HepG2 (cell line): ENCODE results near the gene DENND2A. TPM values are rescaled to one million over a fixed set of nuclear protein-coding genes. Genes with fewer than 3 reads are reported as not detected.

Experiments
- BATF2 ChIP-seq: sonication (generic); formaldehyde crosslinking; IDR thresholded peaks from 2 replicates; pipeline ENCODE4 v1.8.0; 2022; ENCODE audit warnings: mild to moderate bottlenecking, missing genetic modification reagents, moderate library complexity
- HDAC1 ChIP-seq: sonication (generic); formaldehyde crosslinking; IDR thresholded peaks from 2 replicates; pipeline ENCODE4 v1.5.1; 2020; ENCODE audit warnings: mild to moderate bottlenecking, missing genetic modification reagents
- HNRNPK ChIP-seq: fragments of 200-400 bp; formaldehyde crosslinking; IDR thresholded peaks from 2 replicates; pipeline ENCODE4 v1.6.1; 2018; ENCODE audit warnings: low read length, low read depth, moderate library complexity, mild to moderate bottlenecking; ENCODE audit not compliant: poor library complexity, severe bottlenecking
- KDM1A ChIP-seq: IDR thresholded peaks from 2 replicates; pipeline ENCODE4 v1.6.1; 2016; ENCODE audit warnings: missing compliant biosample characterization
- MBD4 ChIP-seq: IDR thresholded peaks from 2 replicates; pipeline ENCODE4 v1.6.1; 2012; ENCODE audit warnings: low read length, inconsistent platforms, borderline replicate concordance
- MLLT10 ChIP-seq: sonication (generic); formaldehyde crosslinking; IDR thresholded peaks from 2 replicates; pipeline ENCODE4 v1.4.0; 2020; ENCODE audit warnings: missing genetic modification reagents
- MXD4 ChIP-seq: IDR thresholded peaks from 2 replicates; pipeline ENCODE4 v1.6.1; 2016; ENCODE audit warnings: mild to moderate bottlenecking, missing biosample characterization, missing genetic modification reagents
- NCOA1 ChIP-seq: sonication (generic); formaldehyde crosslinking; IDR thresholded peaks from 2 replicates; pipeline ENCODE4 v1.9.0; 2021; ENCODE audit warnings: missing genetic modification reagents
- PHF5A ChIP-seq: IDR thresholded peaks from one replicate; pipeline ENCODE4 v1.6.1; 2018; ENCODE audit warnings: low read depth, missing genetic modification reagents; ENCODE audit not compliant: unreplicated experiment
- REXO4 ChIP-seq: sonication (generic); formaldehyde crosslinking; IDR thresholded peaks from 2 replicates; pipeline ENCODE4 v1.8.0; 2022; ENCODE audit warnings: missing genetic modification reagents, mild to moderate bottlenecking, borderline replicate concordance
- SALL2 ChIP-seq: sonication (generic); formaldehyde crosslinking; IDR thresholded peaks from 2 replicates; pipeline ENCODE4 v1.8.1; 2023; ENCODE audit warnings: mild to moderate bottlenecking, missing genetic modification reagents, inconsistent platforms
- SETDB1 ChIP-seq: sonication (generic); formaldehyde crosslinking; IDR thresholded peaks from 2 replicates; pipeline ENCODE4 v1.5.1; 2020; ENCODE audit warnings: missing genetic modification reagents, mild to moderate bottlenecking, borderline replicate concordance
- SIN3A ChIP-seq: IDR thresholded peaks from 2 replicates; pipeline ENCODE4 v1.6.1; 2011; ENCODE audit warnings: low read depth, mild to moderate bottlenecking, control low read depth, low read length, borderline replicate concordance
- SIN3B ChIP-seq: fragments of 150-350 bp; IDR thresholded peaks from 2 replicates; pipeline ENCODE4 v1.6.1; 2014; ENCODE audit warnings: low read length
- SNRNP70 ChIP-seq: fragments of 200-400 bp; formaldehyde crosslinking; IDR thresholded peaks from 2 replicates; pipeline ENCODE4 v1.6.1; 2017; ENCODE audit warnings: mild to moderate bottlenecking, low read depth, low read length, moderate library complexity
- TAF15 ChIP-seq: fragments of 200-400 bp; formaldehyde crosslinking; IDR thresholded peaks from one replicate; pipeline ENCODE4 v1.6.1; 2018; ENCODE audit warnings: mild to moderate bottlenecking, low read depth, low read length; ENCODE audit not compliant: poor library complexity, severe bottlenecking
- TCF7L2 ChIP-seq: IDR thresholded peaks from 2 replicates; pipeline ENCODE4 v1.6.1; 2011; ENCODE audit warnings: mild to moderate bottlenecking, low read depth, low read length, moderate library complexity
- THAP7 ChIP-seq: sonication (generic); formaldehyde crosslinking; IDR thresholded peaks from 2 replicates; pipeline ENCODE4 v1.8.1; 2023; ENCODE audit warnings: mild to moderate bottlenecking, missing genetic modification reagents
- THAP8 ChIP-seq: sonication (generic); formaldehyde crosslinking; IDR thresholded peaks from 2 replicates; pipeline ENCODE4 v1.5.1; 2020; ENCODE audit warnings: missing genetic modification reagents, mild to moderate bottlenecking, borderline replicate concordance
- ZFP36 ChIP-seq: fragments of 150-350 bp; IDR thresholded peaks from 2 replicates; pipeline ENCODE4 v1.6.1; 2018; ENCODE audit warnings: borderline replicate concordance, low read length, low read depth; ENCODE audit not compliant: partially characterized antibody
- ZFX ChIP-seq: sonication (generic); formaldehyde crosslinking; IDR thresholded peaks from 2 replicates; pipeline ENCODE4 v1.4.0; 2020; ENCODE audit warnings: mild to moderate bottlenecking, low read depth, missing genetic modification reagents, moderate library complexity
- ZNF569 ChIP-seq: sonication (generic); formaldehyde crosslinking; IDR thresholded peaks from 2 replicates; pipeline ENCODE4 v1.5.0; 2020; ENCODE audit warnings: mild to moderate bottlenecking, missing genetic modification reagents, moderate library complexity, borderline replicate concordance
- ZNF574 ChIP-seq: sonication (generic); formaldehyde crosslinking; IDR thresholded peaks from 2 replicates; pipeline ENCODE4 v1.4.0; 2020; ENCODE audit warnings: missing genetic modification reagents
- ZNF782 ChIP-seq: sonication (generic); formaldehyde crosslinking; IDR thresholded peaks from 2 replicates; pipeline ENCODE4 v1.4.0; 2020; ENCODE audit warnings: missing genetic modification reagents, mild to moderate bottlenecking, borderline replicate concordance
- polyA plus RNA-seq, 8 experiments: library from polyadenylated mRNA; depleted of rRNA in 3 of 8; stranded (reverse) in 7 of 8; unstranded in 1 of 8; fragments of >200 nt; fragmentation: Illumina TruSeq in 4 of 8; extraction: Trizol in 4 of 8; gene quantifications; 2 replicates each; pipeline versions ENCODE4 v1.2.1 to v1.2.3, GENCODE V29; 2011 to 2016; ENCODE audit warnings: low read depth in 4 of 8, missing spikeins in 1 of 8, mixed read lengths in 1 of 8; ENCODE audit not compliant: insufficient read depth in 1 of 8
- total RNA-seq, 5 experiments: library from RNA; depleted of rRNA; stranded (reverse); fragments of >200 nt; fragmentation: Illumina TruSeq; extraction: Trizol; gene quantifications; 2 replicates each; pipeline ENCODE4 v1.2.3, GENCODE V29; 2016; ENCODE audit warnings: low read depth in 1 of 5

The DENND2A gene
- total and polyA plus RNA-seq, 2 of the 13 experiments (the other 11 are each of a cell fraction or from before 2014, with no cell fraction given), result not detected

GRCh38 chr7:140479062-140479738, 161.4 kb downstream of the DENND2A start, which contains the start of gene MKRN1 (continued):
- TF ChIP-seq SNRNP70 (no peak), PHF5A (CRISPR knock-in tag) (peak; percentile 29), MXD4 (peak; percentile 63), BATF2 (CRISPR knock-in tag) (0 out of 2 replicates have a peak, but pooled peaks have one; percentile 30), HDAC1 (CRISPR knock-in tag) (peak; percentile 80), REXO4 (CRISPR knock-in tag) (no peak), NCOA1 (no peak), SIN3B (no peak; the same call in 1 of the 2 replicates), SALL2 (CRISPR knock-in tag) (peak; percentile 87), ZNF782 (CRISPR knock-in tag) (no peak), ZNF569 (no peak), KDM1A (CRISPR knock-in tag) (no peak), ZFP36 (no peak), ZNF574 (CRISPR knock-in tag) (peak; percentile 90), SETDB1 (CRISPR knock-in tag) (no peak), THAP8 (CRISPR knock-in tag) (peak; percentile 45; the same call in 1 of the 2 replicates), MLLT10 (CRISPR knock-in tag) (no peak), HNRNPK (peak; percentile 28), TAF15 (no peak), TCF7L2 (no peak), SIN3A (peak; percentile 33; the same call in 1 of the 2 replicates), ZFX (CRISPR knock-in tag) (peak; percentile 77), THAP7 (CRISPR knock-in tag) (peak; percentile 69; the same call in 1 of the 2 replicates), MBD4 (no peak)
